ENCODE measurements around the gene ATP2B2. TPM values are rescaled to one million over a fixed set of nuclear protein-coding genes. Genes with fewer than 3 reads are reported as not detected.

The ATP2B2 gene
- total RNA-seq, 1 experiment from 2014 or later, result not detected

DNA sequence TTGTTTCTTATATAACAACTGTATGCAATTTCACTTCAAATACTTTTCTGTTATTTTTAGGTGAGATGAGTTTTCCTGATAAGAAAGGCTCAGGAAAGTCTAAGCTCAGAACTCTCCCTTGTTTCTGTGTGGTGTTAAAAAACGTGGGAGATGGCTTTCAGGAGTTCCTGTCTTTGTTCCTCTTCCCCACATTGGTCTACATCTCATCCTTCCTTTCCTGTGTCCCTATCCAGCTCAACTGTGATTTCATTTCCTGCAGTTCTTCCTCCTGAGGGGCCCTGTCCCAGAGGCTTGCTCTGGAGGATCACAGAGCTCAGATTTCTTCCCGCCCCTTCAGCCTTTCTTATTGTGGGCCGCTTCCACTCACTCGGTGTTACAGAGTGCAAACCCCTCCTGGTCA lies 195.7 kb downstream of the ATP2B2 start:
- BruUV-seq (replicated peaks), result no TSS peak
- intact Hi-C loops (cut with micrococcal nuclease), result no loop called here
- no peaks in the 10 kb centered on the region for H3K9me2 ChIP-seq (ENCODE audit: insufficient read depth)
- CTCF ChIA-PET, result no interaction called here
- DNase-seq (ENCODE audit: low read depth, low spot score), result no peak
- H4K20me1 ChIP-seq (ENCODE audit: insufficient read depth), result no peaks in the 10 kb centered on the region
- no peak overlapping the region for H3K9ac ChIP-seq (ENCODE audit: low read length)
- TF ChIP-seq MAX (IDR thresholded peaks at IDR 0.05), result no peak
- no peak for TF ChIP-seq REST (IDR thresholded peaks at IDR 0.05; ENCODE audit: low read depth)
- no peak for TF ChIP-seq EZH2phosphoT487 (IDR thresholded peaks at IDR 0.05; ENCODE audit: borderline replicate concordance)
- TF ChIP-seq EGR1 (IDR thresholded peaks at IDR 0.05; ENCODE audit: low read depth), result no peak
- TF ChIP-seq SP1 (IDR thresholded peaks at IDR 0.05; ENCODE audit: low read depth), result no peak
- TF ChIP-seq SIN3A (IDR thresholded peaks at IDR 0.05; ENCODE audit: low read depth), result no peak
- TF ChIP-seq POLR2A (IDR thresholded peaks at IDR 0.05; ENCODE audit: borderline replicate concordance, extremely low read depth, insufficient read depth, insufficient read length), result no peak
- TF ChIP-seq TCF7L2 (IDR thresholded peaks at IDR 0.05; ENCODE audit: borderline replicate concordance, extremely low read depth, insufficient read depth, insufficient read length), result no peak
- TF ChIP-seq CEBPB (IDR thresholded peaks at IDR 0.05; ENCODE audit: low read depth), result no peak
- no peak for TF ChIP-seq CTCF (IDR thresholded peaks at IDR 0.05 in 2 of 3, conservative IDR thresholded peaks at IDR 0.05 in 1 of 3; ENCODE audit: borderline replicate concordance in 1 of 3, insufficient read depth in 1 of 3, low read depth in 2 of 3, low read length in 2 of 3)
- TF ChIP-seq ZFX (IDR thresholded peaks at IDR 0.05), result no peak
- no peak for TF ChIP-seq JUND (IDR thresholded peaks at IDR 0.05)
- no peak for TF ChIP-seq RAD21 (IDR thresholded peaks at IDR 0.05; ENCODE audit: low read depth)
- no peak overlapping the region for H3K4me3 ChIP-seq (replicated peaks in 1 of 2; ENCODE audit: low read depth in 1 of 2, low read length in 2 of 2)
- no peak overlapping the region for H2AFZ ChIP-seq (ENCODE audit: low read depth, low read length, poor library complexity, severe bottlenecking)
- POLR2A ChIA-PET, result no interaction called here
- H3K27me3 ChIP-seq (ENCODE audit: insufficient read depth, low read length), result no peaks in the 10 kb centered on the region
- no peak for ATAC-seq
- H3K9me3 ChIP-seq (ENCODE audit: control insufficient read depth in 1 of 2, insufficient read depth in 1 of 2, low read depth in 1 of 2, low read length in 2 of 2), result no peaks in the 10 kb centered on the region
- H3K27ac ChIP-seq (ENCODE audit: low read depth, low read length), result no peak overlapping the region
- RAD21 ChIA-PET (ENCODE audit: low non-redundant PET in 1 of 2, low total read pairs in 2 of 2, uncharacterized antibody in 2 of 2, unreplicated experiment in 2 of 2), result no interaction called here
- no peak overlapping the region for H3K4me2 ChIP-seq (ENCODE audit: low read length)
- H3K4me1 ChIP-seq (ENCODE audit: control insufficient read depth in 1 of 2, insufficient read depth in 2 of 2, low read length in 2 of 2), result no peaks in the 10 kb centered on the region
- peaks cover 47 to 60% of the 10 kb centered on the region in 2 experiments for H3K36me3 ChIP-seq (ENCODE audit: control insufficient read depth in 1 of 2, insufficient read depth in 2 of 2, low read length in 2 of 2)
- no peaks in the 10 kb centered on the region; the same call in 1 of the 2 replicates for H3K79me2 ChIP-seq (ENCODE audit: insufficient read depth, low read length)

All from HCT116 (cell line).